ENCODE results near the gene MACROD2.
A peak's percentile ranks its signal among the peaks of the same experiment; 100 is the strongest.
"Not testable (repeated sequence)": the region's sequence is repeated elsewhere in the genome, so short reads cannot be mapped to it uniquely, and the experiment has no call there.

MACROD2 gene

DNA sequence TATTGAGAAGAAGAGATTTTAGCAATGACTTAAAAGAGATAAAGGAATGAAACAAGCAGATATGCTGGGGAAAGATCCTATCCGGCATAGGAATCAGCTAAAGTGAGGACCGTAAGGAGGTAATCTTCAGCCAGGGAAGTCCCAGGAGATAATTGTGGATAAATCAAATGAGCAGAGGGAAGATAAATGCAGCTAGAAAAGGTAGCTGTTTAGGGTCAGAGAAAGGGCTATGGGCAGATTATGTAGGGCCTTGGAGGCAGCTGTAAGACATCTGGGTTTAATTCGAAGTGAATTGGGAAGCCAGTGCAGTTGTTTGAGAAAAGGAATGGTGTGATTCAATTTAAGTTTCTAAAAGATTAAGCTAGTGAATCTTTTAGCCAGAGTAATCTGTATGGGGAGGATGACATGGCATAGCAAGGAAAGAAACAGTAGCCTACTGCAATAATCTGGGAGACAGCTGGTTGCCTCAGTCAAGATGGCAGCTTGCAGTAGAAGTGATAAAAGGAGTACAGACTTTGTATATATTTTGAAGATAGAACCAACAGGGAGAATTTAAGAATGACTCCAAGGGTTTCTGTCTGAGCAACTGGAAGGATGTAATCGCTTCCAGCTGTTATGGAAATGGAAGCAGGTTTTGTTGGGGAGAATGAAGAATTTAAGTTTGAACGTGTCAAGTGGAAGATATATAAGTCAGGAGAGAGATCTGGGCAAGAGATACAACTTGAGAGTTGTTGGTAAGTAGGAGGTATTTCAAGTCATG lies 894.4 kb downstream of the MACROD2 start:
- DNase-seq: no peak

GRCh38 chr20:14890713-14891112 lies 895.4 kb downstream of the MACROD2 start:
- no peak for DNase-seq

GRCh38 chr20:14892782-14893181 lies 897.5 kb downstream of the MACROD2 start:
- no peak for DNase-seq

- peak in 1 of 2 experiments; percentile 7 for DNase-seq
These were observed 901.3 kb downstream of the MACROD2 start for GRCh38 chr20:14896569-14896968.

- no peak for DNase-seq
These were observed 902.3 kb downstream of the MACROD2 start for GRCh38 chr20:14897608-14898007.

GRCh38 chr20:14902432-14903089 lies 907.2 kb downstream of the MACROD2 start:
- no peak for DNase-seq

GRCh38 chr20:14906908-14907434 lies 911.7 kb downstream of the MACROD2 start:
- no peak for DNase-seq

GRCh38 chr20:14910126-14910525 lies 914.8 kb downstream of the MACROD2 start:
- no peak for DNase-seq

DNA sequence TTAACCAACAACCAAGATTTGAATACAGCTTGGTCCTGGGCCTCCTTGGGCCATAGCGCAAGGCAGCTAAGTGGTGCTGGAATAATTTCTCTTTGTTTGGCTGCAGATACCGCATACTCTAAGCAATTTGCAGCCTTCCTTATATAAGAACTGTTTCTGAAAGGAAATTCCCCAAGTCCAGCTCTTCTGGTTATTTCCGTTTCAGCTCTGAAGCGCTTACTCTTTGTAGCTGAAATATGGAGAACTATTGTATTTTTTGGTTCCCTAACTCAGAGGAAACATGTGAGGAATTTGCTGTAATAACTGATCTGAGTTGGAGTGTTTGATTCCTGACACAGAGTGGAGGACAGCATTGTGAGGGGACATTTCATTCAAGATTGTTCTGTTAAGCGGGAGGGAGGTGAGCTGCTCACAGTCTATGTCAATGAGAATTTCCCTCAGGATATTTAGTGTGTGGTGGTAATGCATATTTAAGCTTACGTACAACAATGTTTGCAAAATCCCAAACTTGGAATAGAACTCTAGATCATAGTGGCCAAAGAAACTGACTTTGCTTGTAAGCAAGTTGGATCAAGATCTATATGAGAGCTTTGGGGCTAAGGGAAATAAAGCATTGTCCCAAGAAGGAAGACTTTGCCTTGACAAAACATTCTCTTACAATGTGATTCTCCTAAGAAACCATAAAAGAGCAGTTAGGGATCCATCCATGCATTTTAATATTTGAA lies 918.7 kb downstream of the MACROD2 start:
- no peak for DNase-seq

DNA sequence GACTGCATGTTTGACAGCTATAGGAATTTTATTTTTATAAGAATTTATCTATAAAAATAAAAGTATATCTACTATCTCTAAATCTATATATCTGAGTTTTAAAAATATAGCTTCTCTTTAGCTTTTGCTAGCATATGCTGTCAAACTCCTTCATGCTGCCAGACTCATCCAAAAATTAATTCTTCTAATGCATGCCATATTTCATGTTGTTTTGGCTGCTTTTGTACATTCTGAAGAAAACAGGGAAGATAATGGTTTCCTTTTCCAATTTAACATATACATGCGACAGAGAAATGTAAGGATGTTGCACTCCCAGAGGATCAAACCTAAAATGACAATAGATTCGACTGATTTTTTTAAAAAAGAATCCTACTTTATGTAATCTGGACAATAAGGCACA lies 919.3 kb downstream of the MACROD2 start:
- no peak for DNase-seq

GRCh38 chr20:14915356-14915755 lies 920.0 kb downstream of the MACROD2 start:
- DNase-seq: no peak

DNA sequence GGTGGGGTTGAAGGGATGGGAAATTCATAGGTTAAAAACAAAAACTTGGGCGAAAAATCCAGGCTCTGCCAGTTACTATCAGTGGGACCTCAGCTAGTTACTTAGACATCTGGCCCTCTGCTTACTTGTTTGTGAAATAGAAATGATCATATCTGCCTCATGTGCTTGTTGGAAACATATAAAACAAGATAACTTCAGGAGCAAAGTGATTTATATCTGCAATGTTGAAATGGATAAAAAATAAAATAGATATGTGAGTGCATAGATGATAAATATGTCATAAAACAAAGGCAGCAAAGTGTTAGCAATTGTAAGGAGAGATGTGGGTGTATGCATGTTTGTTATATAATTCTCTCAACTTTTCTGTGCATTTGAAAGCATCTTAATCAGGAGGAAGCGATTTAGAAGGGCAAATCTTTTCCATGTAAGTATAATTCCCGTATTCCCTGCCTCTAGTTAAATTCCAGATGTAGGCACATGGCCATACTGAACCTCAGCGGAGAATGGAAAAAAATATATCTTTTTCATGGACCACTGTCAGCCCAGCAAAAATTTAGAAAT lies 921.1 kb downstream of the MACROD2 start:
- no peak for DNase-seq

- no peak for DNase-seq
These were observed 923.0 kb downstream of the MACROD2 start for GRCh38 chr20:14918281-14918680.

DNA sequence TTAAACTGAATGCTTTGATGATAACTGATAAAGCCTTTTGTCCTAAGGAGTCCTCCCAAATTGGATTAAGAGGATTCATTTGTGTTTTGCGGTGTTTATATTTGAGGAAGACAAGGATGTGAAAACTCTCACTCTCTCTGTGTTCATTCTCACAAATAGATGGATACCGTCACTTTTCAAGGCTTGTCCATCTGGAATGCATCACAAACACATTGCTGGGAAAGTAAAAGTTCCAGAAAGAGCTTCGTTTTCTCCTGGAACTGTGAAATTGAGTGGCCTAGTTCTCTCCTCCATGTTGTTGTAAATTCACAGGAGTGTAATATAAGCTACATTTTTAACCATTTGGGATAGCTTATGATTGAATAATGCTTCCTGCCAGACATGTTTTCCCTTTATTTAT lies 923.7 kb downstream of the MACROD2 start:
- DNase-seq: no peak

DNA sequence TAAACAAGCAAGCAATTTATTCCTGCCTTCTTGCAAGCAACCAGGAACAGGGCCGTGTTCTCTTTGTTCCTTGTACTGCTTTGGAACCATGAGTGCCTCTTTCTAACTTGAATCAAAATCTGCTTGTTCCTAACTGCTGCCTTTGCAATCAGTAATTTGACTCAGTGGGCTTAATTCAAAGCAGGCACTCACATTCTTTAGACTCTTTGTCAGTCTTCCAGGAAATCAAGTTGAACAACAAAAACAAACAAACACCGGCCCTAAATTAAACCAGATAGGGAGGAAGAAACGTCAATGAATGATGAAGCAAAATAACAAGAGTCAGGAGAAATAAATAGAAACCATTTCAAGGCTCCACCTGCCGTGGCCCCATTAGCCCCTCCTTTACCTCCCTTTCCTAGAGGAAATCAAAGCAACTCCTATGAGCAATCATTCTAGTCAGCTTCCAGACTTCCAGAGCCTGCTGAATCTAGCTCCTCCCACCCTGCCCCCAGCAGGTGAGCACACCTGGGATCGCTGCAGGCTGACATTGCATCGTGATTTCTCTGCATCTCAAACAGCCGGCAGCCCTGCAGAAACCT lies 924.3 kb downstream of the MACROD2 start:
- no peak for DNase-seq

DNA sequence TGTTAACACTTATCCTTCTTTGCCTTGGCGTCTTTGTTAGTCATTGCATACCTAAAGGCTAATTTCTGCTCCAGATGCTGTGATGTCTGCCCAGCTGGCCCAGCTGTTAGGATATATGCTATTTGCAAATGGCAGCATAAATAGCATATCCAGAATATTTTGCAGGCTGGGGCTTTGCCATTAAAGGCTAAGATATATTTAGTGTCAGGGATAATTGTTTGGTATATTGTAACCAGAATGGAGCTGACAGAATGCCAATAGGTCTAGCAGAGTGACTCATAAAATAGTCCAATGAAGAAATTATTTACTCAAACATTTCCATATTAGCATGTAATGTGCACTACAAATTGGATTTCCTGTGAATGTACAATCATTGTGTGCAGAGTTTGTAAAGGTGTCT lies 926.2 kb downstream of the MACROD2 start:
- no peak for DNase-seq

- no peak for DNase-seq
These were observed 927.4 kb downstream of the MACROD2 start for GRCh38 chr20:14922503-14923267.

DNA sequence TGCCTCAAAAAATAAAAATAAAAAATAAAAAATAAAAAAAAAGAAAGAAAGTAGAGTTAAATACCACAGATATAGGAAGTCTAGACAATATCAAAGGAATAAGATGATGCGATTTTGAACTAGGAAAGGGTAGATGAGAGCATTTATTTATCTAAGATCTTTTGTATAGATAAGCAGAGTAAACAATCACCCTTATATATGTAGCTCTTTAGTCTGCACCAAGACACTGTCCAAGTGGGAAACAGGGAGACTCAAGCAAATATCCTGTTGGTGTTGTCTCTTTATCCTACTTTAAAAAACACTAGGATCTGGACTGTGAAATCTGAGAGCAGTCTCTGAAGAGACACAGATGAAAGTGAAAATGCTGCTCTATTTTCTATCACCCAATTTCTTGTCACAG lies 929.1 kb downstream of the MACROD2 start:
- no peak for DNase-seq

DNA sequence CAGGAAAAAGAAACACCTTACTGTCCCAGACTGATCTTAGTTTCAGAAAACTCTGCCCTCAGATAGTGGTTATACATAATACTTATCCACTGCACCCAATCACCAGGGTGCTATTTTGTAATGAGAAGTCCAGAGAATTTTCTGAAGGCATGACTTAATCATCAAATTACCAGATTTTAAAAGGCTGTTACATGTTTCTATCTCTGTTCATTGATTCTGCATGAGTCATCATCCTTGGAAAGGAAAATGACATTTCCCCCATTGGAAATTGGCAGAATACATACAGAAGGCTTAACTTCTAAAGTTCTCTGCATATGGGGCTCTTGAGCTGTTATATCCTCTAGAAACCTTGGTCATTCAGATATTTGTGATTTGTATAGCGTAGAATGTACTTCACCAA lies 930.0 kb downstream of the MACROD2 start:
- no peak for DNase-seq

- not testable (repeated sequence) for DNase-seq
These were observed 931.1 kb downstream of the MACROD2 start for GRCh38 chr20:14926436-14926835.

DNA sequence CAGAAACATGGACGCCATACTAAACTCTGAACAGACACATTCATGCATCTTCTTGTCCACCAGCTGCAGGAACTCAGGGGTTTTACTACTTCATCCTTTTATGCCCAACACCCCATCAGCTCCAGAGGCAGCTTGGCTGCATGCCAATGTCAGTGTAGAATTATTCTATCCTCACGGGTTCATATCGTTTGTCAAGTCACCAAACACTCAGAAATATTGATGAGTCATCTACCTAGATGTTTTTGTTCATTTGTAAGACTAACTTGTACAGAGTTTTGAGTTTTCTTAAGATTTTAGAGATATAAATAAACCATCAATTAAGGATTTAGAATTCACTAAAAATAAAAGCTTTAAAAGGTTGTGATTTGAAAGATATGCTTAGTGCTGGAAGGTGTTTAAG lies 932.8 kb downstream of the MACROD2 start:
- peak; percentile 78 to 80 for DNase-seq

DNA sequence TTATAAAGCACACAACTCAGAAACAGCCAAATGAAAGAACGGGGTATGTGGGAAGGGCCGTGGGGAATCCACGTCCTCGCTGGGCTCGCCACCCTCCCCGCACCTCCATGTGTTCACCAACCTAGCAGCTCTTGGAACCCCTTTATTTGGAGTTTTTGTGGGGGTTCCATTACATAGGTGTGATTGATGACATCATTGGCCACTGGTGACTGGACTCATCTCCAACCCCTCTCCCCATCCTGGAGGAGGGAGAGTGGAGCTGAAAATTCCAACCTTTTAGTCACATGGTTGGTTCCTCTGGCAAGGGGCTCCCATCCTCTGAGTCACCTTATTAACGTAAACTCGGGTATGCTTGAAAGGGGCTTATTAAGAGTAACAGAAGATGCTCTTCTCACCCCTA lies 934.1 kb downstream of the MACROD2 start:
- DNase-seq: no peak
